PC-9 (cell line): ENCODE measurements around the gene PITRM1.

Source experiments
- EZH2 ChIP-seq: fragments of 200-600 bp; sonication (generic); IDR thresholded peaks from 2 replicates; pipeline ENCODE4 v1.8.0; 2017; ENCODE audit warnings: antibody characterized with exemption, low read depth
- TF ChIP-seq, protein P1 (sequence below): fragments of 200-600 bp; sonication (generic); conservative IDR thresholded peaks from 2 replicates; pipeline ENCODE4 v1.6.1; 2017; ENCODE audit warnings: mixed run types, antibody characterized with exemption, mild to moderate bottlenecking, moderate library complexity

- TF ChIP-seq, protein P1, sequence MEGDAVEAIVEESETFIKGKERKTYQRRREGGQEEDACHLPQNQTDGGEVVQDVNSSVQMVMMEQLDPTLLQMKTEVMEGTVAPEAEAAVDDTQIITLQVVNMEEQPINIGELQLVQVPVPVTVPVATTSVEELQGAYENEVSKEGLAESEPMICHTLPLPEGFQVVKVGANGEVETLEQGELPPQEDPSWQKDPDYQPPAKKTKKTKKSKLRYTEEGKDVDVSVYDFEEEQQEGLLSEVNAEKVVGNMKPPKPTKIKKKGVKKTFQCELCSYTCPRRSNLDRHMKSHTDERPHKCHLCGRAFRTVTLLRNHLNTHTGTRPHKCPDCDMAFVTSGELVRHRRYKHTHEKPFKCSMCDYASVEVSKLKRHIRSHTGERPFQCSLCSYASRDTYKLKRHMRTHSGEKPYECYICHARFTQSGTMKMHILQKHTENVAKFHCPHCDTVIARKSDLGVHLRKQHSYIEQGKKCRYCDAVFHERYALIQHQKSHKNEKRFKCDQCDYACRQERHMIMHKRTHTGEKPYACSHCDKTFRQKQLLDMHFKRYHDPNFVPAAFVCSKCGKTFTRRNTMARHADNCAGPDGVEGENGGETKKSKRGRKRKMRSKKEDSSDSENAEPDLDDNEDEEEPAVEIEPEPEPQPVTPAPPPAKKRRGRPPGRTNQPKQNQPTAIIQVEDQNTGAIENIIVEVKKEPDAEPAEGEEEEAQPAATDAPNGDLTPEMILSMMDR: no peak
- no peak for TF ChIP-seq EZH2
These were observed 68.2 kb downstream of the PITRM1 start for GRCh38 chr10:3104251-3104918.
